Globus pallidus (tissue), 1 donor: Measurements from ENCODE around the gene TNNI3K.

Source experiments
- DNase-seq: peaks from one replicate; pipeline ENCODE4 v3.0.0-alpha.2; 2015; ENCODE audit warnings: low spot score

The TNNI3K gene

DNA sequence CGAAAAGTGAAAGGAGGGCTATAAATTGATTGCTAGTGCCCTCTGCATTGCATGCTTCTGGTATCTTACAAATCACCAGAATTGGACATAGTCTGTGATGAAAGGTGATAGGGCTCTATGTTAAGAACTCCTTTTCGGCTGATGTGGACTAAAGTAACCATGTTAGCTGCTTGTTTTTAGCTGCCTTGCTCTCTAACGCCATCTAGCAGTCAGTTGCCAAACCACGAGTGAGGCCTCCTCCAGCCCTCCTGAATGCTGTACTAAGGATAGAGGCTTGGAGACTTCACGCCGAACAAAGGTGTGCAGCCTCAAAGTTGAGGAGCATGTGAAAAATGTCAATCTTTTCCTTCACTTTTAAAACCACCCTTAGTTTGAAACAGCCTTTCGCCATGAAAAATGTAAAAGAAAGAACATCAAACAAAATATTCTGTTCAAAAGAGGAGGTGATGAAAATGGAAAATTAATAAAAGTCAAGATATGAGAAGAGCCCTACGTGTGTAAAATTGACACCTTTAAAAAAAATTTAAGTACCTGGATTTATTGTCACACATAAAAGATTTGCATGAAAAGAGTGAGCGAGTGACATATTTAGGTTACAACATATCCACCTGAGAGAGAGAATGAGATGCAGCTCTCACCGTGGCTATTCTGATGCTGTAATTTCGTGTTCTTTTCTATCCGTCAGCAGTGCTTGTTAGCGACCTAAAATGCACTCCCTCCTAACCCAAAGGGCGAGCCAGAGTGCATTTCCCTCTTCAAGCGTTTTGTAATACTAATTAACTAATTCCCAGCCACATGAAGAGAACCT is 269.1 kb downstream of the TNNI3K start:
- DNase-seq, result peak; percentile 62

DNA sequence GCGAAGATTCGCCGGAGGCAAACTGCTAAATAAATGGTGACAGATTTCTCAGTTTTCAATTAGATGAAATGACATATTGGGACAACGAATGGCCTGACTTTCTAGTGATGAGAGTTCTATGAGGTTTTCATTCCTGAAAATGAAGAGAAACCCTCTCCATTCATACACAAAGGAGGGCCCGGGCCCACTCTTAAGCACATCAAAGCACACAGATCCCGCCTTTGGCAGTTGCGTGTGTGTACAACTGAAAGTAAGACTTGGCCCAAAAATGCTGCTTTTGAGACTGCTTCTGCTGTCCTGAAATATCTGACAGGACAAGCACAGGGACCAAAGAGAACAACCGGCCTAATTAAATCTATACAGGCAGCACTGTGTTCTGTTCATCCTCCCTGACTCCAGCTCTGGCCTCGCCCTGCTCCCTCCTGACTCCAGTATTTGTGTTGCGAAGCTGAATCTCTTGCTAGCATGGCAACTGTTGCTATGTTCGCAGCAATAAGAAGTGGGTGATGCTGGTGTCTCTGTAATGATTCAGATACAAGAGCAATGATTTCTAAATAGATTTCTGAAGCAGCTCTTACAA is 269.8 kb downstream of the TNNI3K start:
- peak; percentile 3 for DNase-seq

DNA sequence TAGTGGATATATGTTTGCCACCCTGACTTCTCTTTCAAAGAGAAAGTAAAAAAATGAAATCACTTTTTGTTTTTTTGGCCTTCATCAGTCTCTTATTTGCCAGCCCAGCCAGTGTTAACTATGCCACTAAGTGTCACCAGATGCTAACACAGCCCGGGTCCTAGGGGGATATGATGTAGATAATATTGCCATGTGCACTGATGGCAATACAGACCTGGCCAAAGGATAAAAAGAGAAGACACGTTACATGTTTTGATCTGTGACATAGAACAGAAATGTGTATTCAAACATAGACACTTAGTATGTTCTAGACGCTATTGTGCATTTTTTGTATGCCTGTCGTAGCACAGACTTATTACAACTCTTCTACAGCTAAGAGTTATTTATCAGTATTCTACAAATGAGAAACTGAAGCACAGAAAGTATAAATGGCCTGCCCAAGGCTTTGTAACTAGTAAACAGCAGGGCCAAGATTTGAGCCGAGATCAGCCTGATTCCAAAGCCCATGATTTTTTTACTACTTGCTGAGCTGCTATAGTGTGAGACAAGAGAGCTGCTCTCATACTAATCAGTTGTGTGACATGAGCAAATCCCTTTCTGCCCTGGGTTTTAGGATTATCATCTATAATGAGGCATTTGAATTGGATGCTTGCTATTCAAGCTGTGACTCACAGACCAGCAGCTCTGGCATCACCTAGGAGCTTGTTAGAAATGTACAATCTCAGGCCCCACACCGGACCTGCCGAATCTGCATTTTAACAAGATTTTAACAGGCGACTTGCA is 270.9 kb downstream of the TNNI3K start:
- DNase-seq, result no peak

DNA sequence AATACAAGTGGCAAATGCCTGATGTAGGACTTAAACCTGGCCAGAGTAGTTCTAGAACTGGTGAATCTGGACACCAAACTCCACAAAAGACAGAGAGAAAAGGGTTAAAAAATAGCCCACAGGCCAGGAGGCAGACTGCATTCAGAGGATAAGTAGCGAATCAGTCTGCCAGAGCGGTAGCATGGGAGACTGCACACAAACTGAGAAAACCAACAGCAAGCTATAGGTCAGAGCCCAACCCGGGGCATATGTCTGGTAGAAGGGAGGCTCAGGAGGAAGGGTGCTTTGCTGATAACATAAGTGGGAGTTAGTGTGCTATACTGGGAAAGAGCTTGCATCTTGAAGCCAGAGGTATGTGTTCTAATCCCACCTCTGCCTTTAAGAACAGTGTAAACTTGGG is 273.3 kb downstream of the TNNI3K start:
- DNase-seq, result no peak

DNA sequence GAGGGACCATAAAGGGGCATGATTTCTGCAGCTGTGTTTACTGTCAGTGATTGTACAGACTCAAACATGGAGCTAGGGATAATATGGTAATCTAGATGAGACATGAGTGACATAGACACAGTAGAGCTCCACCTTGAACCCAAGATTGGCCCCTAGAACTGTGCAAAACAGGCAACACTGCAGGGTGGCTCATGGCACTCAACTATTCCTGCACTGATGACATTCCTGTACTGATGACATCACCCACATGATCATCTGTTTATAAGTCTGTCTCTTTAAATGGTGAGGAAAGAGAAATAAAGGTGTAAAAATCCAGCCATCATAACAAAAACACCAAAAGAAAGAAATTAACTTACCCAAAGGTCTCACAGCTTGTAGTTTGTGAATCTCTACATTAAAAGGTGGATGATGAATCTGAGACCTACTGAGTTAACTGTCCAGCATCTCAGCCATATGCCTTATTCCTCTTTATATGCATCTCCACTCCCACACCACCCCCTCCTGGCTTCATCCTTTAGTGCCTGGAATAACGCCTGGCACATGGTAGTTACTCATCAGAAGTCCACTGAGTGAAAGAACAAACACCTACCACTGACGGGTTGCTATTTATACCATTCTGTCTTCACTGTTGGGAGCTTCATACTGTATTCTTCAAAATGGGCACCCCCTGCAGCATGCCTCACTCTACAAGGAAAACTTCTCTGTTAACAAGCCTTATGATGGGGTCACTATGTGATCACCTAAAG is 277.2 kb downstream of the TNNI3K start, which contains the start of gene LRRC53:
TSS of gene LRRC53 (minus strand) at position 442 of the 746 bp plus-strand sequence. CDS start 29,262 bp downstream, outside the sequence.
- no peak for DNase-seq

DNA sequence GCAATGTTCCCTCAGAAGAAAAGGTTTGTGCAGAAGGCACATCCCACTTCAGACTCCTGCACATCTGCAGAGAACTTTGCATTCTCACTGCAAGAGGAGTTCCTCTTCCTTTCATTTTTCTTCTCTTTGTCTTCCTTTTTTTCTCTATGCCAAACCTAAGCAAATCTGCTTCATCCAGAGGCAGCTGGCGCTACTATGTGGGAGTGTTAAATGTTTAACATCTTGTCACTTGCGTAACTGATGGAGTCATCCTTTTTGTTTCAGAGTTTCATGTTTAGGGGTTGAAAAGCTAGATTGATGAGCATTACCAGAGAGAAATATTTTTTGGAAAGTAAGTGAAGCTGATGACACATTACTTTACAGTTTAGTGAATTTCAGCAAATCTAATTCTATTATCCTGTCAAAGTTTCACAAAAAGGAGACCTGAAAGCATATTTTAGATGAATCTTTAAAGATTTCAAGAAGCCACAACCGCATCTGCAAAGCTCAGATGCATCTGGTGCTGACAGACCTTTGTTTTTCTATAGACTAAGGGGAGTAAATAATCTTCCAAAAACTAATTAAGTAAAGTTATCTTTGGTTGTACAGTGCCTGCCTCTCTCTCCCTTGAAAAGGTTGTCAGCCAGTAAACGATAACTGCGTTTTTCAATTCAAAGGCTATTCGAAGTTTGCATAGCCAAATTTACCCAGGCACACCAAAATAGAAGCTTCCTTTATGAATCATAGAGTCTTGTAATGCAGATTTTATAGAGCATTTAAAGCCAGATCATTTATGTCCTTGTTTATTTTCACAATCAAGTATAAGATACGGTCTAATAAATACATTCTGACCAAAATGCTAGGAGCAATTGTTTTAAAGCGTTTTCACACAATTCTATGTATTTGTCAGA is 278.5 kb downstream of the TNNI3K start:
- DNase-seq, result no peak

DNA sequence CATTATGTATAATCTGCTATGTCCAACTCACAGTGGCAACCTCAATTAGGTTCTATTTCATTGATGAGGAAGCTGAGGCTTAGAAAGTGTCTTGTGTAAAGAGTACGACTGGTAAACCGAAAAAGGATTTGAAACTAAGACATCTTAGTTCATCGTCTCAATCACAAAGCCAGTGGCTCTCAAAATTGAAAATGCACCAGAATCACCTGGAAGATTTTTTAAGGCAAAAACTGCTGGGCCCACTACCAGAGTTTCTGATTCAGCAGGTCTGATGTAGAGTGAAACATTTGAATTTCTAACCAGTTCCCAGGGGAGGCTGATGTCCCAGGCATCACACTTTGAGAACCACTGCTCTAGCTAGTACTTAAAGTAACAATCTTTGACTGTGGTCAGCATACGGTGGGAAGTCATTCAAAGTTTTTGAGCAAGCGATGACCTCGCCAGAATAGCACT is 282.4 kb downstream of the TNNI3K start:
- DNase-seq, result no peak

DNA sequence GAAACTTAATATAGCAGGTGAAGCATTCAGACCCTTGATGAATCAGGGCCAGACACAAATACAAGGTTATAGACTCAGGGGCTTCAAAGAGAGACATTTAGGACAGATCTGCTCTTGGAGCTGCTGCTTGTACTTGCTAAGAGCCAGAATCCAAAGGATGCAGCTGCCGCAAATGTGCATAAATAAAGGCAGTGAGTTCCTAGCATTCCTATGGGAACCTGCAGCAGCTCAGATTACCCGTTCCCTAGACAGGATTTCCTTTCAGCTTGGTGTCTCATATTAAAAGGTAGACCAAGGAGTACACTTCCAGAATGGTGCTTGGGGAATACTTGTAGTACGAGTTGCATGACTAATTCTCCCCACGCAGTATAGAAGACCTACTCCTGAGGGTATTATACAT is 287.0 kb downstream of the TNNI3K start:
- DNase-seq, result no peak

DNA sequence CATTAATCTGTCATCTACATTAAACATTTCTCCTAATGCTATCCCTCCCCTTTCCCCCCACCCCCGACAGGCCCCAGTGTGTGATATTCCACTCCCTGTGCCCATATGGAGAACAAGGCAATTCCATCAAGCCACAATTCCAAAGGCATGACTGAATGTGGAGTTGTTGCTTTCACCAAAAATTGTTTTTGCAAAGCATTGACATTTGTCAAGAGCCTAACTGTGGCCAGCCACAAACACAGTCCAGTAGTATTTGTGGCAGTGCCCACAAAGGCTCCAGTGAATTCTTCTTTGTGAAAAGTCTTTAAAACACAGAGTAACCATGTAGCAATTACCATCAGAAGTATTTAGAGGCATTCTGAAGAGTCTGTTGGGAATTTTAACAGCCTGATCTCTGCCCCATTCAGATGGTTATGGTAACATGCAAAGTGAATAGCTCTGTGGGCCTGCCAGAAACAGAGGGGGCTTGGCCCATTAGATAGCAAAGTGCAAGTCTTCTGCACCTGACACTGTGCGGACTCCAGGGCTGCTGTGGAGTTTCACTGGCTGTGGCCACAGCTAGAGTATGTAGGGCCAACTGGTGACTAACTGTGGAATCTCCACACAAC is 288.8 kb downstream of the TNNI3K start:
- no peak for DNase-seq

DNA sequence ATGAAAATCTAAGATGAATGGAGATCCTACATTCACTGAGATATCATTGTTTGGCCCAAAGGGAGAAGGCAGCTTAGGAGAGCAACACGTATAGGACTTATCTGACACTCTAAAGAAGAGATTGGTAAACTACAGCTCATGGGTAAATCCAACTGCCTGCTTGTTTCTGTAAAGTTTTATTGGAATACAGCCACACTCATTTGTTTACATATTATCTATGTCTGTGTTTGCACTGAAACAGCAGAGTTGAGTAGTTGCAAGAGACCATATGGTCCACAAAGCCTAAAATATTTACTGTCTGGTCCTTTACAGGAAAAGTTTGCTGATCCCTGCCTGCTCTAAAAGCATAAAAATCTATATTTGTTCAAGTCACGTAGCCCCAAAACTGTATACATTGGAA is 291.5 kb downstream of the TNNI3K start:
- DNase-seq, result no peak

DNA sequence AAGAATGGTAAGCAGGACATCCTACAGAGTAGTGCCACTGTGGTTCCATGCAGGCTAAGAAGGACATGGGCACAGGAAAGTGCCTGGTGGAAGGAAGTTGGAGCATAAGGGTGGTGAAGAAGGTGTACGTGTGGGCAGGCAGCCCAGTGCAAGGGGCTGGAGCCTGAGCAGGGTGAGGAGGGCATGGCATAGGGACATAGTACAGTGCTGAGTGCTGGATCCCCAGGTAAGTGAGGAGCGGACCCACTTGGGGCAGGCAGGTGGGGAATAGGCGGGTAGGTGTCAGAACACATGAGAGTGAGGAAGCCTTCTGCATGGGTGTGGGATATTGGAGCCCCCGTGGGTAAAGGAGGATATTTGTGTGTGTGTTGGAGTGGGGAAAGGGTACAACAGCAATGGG is 292.9 kb downstream of the TNNI3K start:
- DNase-seq, result no peak

DNA sequence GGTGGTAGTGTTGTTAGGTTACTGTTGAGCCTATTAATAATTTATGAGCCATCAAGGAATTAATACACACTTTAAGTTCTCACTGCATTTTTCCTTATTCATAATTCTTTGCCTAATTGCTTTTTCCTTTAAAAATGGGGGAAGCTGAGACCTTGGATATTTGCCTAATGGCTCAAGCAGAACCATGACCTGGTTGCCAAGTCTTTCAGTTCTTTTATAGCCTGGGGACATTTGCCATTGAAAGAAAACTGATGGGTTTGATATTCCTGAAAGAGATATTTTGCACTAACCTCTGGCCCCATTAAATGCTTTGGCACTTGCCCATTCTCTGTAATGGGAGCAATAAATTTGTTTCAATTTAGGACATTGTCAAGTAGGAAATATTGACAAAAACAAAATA is 295.7 kb downstream of the TNNI3K start:
- no peak for DNase-seq

DNA sequence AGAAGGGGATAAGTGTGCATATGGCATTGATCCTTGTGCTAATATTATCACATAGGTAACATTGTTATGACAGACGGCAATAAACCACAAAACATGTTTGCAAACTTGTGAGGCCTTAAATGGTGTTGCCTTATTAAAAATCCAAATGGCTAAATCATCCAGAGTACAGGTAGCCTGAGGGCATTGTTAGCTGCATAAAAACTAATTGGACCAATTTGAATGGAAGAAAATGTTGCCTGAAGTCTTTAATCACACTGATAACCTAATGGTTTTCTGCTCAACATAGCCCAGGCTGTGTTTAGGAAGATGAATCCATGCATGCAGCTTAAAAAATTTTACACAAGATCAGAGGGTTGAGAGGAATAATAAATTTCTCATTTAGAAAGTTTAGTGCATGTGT is 296.6 kb downstream of the TNNI3K start:
- DNase-seq, result no peak

DNA sequence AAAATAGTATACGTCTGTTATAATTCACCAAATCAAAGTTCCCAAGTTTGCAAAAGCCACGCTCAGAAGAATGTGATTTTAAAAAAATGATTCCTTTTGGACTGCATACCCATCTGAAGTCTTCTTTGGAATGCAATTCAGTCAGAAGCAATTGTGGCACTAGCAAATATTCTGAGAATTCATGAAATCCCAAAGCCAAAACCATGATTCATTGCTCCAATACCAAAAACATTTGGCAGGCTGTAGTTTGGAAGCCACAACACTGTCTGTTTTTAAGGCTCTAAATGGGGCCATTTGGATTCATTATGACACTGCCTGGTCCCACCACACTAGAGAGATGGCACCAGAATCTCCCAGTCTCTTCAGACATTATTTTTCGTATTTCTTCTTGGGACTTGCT is 299.1 kb downstream of the TNNI3K start:
- no peak for DNase-seq

DNA sequence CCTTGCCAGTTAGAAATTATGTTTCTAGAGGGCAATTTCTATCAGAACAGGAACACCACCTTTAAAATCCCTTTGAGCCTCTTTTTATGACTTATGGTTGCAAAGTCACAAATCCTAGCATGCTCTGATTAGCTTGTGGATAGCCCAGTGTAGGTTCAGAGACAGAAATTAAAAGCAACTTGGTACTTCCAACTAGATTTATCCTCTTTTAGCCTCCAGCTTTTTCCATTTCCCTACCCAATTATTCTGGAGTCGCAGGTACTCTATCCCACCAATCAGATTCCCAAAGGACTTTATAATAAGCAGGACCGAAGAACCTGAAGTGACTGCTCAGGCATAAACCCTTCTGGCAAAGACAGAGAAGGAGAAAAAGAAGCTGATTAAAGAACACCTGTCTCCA is 310.6 kb downstream of the TNNI3K start:
- DNase-seq, result no peak

DNA sequence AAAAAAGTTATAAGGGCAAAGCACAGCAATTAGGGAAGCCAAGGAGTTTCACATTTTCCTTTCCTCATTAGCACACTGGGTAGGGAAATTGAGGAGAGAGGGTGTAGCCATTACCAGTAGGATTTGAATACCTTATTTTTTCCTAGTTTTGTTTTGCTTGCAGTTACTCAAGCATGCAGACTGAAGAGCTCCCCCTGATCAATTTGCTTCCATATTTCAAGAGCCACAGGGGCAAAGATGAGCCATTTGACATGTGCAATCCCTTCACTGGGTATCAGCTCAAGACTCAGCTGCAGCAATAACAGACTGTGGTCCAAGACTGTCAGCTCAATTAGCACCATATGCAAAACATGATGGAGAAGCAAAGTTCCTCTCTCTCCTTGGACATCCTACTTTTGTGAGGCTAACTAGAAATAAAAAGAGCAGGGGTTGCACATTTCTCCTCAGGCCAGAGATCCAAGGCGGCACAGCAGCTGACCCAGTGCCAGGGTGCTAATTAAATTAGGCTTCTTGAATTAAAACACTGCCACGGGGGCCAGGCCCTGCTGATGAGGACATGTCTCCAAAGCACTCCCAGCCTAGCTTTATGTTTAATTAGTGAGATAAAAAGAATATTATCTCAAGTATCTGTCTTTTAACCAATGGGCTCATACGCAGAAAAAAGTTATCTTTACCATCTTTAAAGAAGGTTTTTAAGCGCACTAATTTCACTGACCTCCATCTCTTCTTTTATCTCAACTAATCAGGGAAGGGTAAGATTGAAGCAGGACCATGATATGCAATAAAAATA is 314.0 kb downstream of the TNNI3K start:
- no peak for DNase-seq

DNA sequence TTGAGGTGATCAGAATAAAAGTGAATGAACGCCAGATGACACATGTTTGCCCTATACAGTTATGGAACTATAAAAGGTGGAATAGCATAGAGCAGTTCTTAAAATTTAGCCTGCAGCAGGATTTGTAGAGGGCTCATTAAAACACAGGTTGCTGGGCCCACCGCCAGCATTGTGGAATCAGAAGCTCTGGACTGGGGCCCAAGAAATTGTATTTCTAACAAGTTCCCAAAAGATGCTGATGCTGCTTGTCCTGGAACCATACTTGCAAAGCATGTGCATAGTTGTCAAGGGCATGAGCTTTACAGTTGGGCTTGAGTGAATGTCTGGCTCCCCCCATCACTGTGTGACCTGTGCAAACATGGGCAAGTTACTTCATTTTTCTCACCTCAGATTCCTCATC is 314.7 kb downstream of the TNNI3K start:
- no peak for DNase-seq

DNA sequence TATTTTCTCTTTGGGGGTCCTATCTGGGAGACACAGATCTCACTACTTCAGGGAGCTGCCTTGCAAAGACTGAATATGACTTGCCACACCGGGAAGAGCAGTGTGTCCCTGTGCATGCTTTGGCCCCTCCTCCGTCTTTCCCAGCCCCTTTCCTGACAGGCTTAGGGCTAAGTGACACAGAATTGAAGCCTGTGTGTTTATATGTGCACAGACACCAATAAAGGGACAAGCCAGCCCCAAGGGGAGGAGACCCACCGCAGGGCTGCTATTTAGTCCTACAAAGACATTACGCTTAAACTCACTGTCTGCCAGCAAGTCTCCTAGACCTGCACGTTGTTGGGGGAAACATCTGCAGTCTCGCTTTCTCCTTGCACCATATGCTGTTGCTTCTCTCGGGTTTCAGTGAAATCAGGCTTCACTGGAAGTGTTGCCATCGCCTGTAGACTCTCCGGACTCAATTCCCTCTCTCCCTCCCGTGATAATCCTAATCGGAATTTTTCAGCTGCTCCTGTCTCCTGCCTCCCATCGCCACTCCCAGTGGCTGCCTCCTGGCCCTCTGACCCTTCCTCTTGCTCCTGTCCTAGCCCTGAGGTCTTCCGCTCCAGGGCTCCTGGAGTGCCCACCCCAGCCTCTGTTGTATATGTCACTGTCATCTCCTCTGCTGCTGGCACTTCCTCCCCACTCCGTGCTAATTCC is 335.8 kb downstream of the TNNI3K start:
- no peak for DNase-seq

DNA sequence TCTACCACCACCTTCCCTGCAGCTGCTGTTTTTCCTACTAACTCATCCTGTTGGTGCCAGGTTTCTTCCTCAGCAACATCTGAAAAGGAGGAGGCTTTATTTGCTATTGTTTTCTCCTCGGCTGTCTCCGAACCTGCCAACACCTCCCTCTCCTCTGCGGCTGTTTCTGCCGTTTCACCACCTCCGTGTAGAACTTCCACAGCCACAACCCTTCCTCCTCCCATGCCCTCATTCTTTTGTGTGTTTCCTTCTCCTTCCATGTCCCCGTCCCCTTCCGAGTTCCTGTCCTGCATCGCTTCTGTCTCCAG is 336.3 kb downstream of the TNNI3K start:
- no peak for DNase-seq
